HG03103 (cell line): ENCODE data around the gene ADAMTS6.
"Not testable (repeated sequence)": the region's sequence is repeated elsewhere in the genome, so short reads cannot be mapped to it uniquely, and the experiment has no call there.

Experiments
- ATAC-seq: cut with Tn5 transposase; IDR thresholded peaks from one replicate; pipeline ENCODE4 v1.9.1; 2021; ENCODE audit warnings: low read depth; ENCODE audit not compliant: unreplicated experiment

Gene ADAMTS6

GRCh38 chr5:65382582-65382981, 99.1 kb downstream of the ADAMTS6 start:
- ATAC-seq = no peak

- not testable (repeated sequence) for ATAC-seq
Observed at GRCh38 chr5:65370505-65370904, 111.2 kb downstream of the ADAMTS6 start.

GRCh38 chr5:65366655-65367054, 115.1 kb downstream of the ADAMTS6 start:
- ATAC-seq = no peak

GRCh38 chr5:65364907-65365306, 116.8 kb downstream of the ADAMTS6 start:
- ATAC-seq = no peak

GRCh38 chr5:65363499-65363898, 118.2 kb downstream of the ADAMTS6 start:
- ATAC-seq = no peak

DNA sequence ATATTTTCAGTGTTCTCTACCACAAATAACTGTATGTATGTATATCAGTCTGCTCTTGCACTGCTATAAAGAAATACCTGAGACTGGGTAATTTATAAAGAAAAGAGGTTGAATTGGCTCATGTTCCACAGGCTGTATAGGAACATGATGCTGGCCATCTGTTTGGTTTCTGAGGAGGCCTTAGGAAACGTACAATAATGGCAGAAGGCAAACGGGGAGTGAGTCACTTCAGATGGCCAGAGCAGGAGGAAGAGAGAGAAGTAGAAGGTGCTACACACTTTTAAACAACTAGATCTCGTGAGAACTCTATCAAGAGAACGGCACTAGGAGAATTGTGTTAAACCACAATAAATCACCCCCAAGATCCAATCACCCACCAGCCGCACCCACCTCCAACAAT, 121.7 kb downstream of the ADAMTS6 start:
- no peak for ATAC-seq

- ATAC-seq = no peak
Observed at GRCh38 chr5:65359569-65359968, 122.2 kb downstream of the ADAMTS6 start.

DNA sequence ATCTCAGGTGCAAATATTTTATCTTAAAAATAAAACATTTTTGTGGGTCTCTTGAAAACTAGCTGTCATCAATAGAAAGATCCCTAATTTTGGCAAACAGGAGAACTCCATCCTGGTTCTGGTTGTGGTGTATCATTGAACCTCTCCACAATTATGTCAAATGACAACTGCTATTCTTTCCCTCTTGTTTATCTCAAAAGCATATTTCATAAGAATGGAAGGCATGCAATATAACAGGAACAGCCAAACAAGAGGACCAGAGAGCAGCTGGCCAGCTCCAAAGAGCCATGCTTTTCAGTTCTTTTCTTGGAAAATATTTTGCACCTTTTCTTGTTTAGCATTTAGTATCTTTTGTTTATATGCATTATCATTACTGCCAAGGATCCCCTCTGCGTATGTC, 125.4 kb downstream of the ADAMTS6 start:
- no peak for ATAC-seq

- ATAC-seq = no peak
Observed at GRCh38 chr5:65355301-65355700, 126.4 kb downstream of the ADAMTS6 start.

- no peak for ATAC-seq
Observed at GRCh38 chr5:65341835-65342234, 139.9 kb downstream of the ADAMTS6 start.

DNA sequence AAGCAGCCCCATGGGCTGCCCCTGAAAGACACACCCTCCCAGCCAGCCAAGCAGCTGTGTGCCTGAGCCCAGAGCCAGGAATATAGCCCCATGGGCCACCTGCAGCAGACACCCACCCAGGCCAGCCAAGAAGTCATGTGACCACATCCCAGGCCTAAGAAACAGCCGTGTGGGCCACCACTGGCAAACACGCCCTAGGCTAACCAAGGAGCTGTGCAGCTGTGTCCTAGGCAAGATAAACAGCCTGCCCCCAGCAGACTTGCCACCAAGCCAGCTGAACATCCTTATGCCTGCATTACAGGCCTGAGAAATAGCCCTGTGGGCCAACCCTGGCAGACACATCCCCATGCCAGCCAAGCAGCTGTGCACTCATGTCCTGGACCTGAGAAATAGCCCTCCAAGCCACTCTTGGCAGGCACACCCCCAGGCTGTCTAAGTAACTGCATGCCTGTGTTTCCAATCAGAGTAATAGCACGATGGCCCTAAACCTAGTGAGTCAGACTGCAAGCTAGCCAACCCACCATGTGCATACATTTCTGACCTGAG, 143.0 kb downstream of the ADAMTS6 start:
- ATAC-seq = no peak

GRCh38 chr5:65334077-65334476, 147.6 kb downstream of the ADAMTS6 start:
- no peak for ATAC-seq

DNA sequence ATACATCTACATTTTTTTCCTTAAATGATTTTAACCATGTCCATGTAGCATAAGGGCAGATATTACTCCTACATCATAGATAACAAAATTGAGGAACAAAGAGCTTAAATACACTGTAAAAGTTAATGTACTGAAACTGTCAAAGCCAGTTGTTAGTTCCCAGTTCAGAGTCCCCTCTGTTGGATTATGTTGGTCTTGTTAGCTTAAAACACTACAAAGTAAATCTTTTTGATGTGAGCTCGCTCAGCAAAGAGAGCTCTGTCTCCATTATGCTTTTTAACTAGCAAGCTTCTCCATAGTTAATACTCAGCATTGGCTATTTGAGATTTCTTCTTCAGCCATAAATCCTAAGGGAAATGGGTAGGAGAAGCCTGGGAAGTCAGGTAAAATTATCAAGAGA, 149.1 kb downstream of the ADAMTS6 start:
- ATAC-seq = no peak

DNA sequence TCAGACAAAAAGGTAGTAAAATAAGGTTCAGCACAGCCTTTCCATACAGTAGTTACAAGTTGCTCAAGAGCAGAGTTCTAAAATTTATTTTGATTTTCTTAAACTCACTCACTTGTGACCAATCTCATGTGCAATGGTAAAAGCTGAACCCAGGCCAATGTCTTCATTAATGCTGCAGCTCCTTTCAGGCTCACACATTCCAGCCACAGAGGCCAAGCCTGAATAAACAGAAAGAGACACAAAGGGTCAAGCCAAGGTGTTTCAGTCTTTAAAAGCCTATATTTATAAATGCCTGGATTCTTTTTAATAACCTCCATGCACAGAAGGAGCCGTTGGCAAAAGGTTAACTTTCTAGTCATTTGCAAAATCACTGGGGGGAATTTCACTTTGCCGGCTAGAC, 152.5 kb downstream of the ADAMTS6 start:
- no peak for ATAC-seq

DNA sequence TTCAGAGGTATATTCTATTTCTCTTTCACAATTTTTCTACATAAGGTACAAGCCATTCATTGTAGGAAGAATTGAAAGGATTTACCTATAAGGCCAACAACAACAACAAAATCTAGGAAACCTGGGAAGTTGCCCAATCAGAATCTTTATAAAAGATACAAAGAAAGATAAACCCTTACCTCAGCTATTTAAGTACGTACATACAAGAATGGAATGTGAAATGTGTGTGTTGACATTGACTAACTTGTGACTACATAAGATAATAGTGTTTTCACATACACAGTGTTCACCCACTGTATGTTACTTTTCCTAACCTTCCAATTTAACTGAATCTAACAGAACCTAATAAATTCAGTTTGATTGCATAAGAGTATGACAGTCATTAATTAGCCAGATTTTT, 154.1 kb downstream of the ADAMTS6 start:
- no peak for ATAC-seq

GRCh38 chr5:65326922-65327321, 154.8 kb downstream of the ADAMTS6 start:
- ATAC-seq = no peak

DNA sequence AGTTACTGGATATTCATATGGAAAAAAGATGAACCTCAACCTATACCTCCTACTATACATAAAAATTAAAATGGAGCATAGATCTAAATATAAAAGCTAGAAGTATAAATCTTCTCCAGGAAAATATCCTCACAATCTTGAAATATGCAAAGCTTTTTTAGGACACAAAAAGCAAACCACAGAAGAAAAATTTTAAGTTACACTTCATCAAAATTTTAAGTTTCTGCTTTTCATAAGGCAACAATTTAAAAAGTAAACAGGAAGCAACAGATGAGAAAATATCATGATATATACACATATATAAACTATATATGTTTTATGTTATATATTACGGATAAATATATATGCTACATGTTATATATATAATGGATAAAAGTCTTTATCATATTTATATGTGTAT, 157.5 kb downstream of the ADAMTS6 start:
- ATAC-seq = no peak

- ATAC-seq = not testable (repeated sequence)
Observed at GRCh38 chr5:65320704-65321103, 161.0 kb downstream of the ADAMTS6 start.

- ATAC-seq = no peak
Observed at GRCh38 chr5:65320250-65320649, 161.5 kb downstream of the ADAMTS6 start.

DNA sequence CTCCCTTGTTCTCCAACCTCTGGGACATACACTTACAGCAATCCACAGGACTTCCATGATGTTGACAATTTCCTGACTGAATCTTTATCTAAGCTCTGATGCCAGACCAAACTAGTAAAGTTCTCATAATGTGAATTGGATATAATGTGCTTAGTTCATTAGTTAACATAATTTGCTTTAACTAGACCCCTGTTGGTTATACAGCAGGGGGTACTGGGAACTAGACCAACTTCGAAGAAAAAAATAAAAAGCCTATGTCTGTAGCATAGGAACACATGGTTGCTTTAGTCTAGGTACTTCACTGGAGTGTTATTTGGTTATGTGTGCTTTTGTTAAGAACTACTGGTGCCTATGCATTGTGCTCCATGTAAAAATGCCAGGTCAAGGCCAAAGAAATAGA, 173.8 kb downstream of the ADAMTS6 start:
- ATAC-seq = no peak

DNA sequence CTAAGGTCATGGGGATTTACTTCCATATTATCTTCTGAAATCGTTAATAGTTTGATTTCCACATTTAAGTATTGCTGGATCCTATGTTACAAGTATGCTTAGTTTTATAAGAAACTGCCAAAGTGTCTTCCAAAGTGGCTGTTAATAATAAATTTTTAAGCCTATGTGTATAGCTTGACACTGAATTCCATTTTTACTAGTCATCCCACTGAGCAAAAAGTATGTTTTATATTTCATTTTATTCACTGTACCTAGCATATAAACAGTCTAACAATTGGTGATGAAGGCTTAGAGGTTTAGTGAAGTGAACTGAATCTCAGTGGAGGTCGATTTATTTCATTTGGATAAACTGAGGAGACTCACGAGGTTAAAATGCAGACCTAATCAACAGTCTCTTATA, 174.6 kb downstream of the ADAMTS6 start:
- no peak for ATAC-seq

DNA sequence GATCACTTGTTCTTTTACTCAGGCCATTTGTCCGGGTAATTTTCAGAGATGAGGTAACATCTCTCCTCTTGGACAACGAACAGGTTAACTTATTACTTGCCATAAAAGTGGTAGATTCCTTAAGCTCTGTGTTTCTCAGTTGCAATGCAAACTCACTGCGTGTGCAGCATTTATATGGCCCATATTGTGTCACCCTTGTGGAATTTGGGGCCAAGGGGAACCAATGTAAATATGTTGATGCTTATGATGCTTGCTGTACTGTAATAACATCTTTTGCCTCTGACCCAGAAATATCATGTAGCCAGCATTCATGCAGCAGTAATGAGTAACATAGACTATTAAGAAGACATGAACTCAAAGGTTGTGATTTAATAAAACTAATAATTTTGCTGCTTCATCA, 175.8 kb downstream of the ADAMTS6 start:
- no peak for ATAC-seq

- no peak for ATAC-seq
Observed at GRCh38 chr5:65299861-65300260, 181.9 kb downstream of the ADAMTS6 start.
